ENCODE results near the gene MRPL24.

DNA sequence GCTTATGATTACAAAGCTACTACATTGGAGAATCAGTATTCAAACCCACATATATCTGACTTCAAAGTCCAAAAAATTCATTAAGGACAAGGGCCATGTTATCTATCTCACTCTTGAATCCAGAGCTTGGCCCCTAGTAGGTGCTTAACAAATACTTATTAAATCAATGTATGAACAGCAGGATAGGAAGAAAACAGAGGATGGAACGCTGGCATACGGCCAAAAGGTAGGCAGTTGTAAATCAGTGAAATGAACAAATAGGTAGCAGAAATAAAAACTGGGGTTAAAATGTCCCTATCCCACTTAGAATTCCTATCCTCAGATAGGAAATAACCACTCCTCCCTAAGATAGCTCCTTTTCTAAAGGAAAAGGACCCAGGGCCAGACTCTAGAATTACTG is 2.0 kb downstream of the MRPL24 start:
- TF ChIP-seq POLR2A (IDR thresholded peaks at IDR 0.05; ENCODE audit: low read length) = no peak
- TF ChIP-seq GATA1 (IDR thresholded peaks at IDR 0.05; ENCODE audit: low read depth, low read length) = no peak
